ENCODE results near the gene CELSR3.

The CELSR3 gene

GRCh38 chr3:48696156-48696555 is 33.5 kb upstream of the CELSR3 start:
- DNase-seq (ENCODE audit: low read depth), result no peak
- no peak overlapping the region for H3K4me3 ChIP-seq (ENCODE audit: low read depth, low read length)
- TF ChIP-seq MAX (IDR thresholded peaks at IDR 0.05; ENCODE audit: low read depth, low read length) (no peak), POLR2A (IDR thresholded peaks at IDR 0.05; ENCODE audit: extremely low read depth, insufficient read length) (no peak), CTCF (IDR thresholded peaks at IDR 0.05; ENCODE audit: low read depth, low read length) (no peak), MYC (IDR thresholded peaks at IDR 0.05; ENCODE audit: low read depth, low read length) (no peak)

GRCh38 chr3:48695393-48695753 is 32.7 kb upstream of the CELSR3 start:
- TF ChIP-seq MAX (IDR thresholded peaks at IDR 0.05; ENCODE audit: low read depth, low read length) (no peak), POLR2A (IDR thresholded peaks at IDR 0.05; ENCODE audit: extremely low read depth, insufficient read length) (no peak), MYC (IDR thresholded peaks at IDR 0.05; ENCODE audit: low read depth, low read length) (no peak), CTCF (IDR thresholded peaks at IDR 0.05; ENCODE audit: low read depth, low read length) (no peak)
- no peak overlapping the region for H3K4me3 ChIP-seq (ENCODE audit: low read depth, low read length)
- no peak for DNase-seq (ENCODE audit: low read depth)

GRCh38 chr3:48694610-48695392 is 32.1 kb upstream of the CELSR3 start:
- H3K4me3 ChIP-seq (ENCODE audit: low read depth, low read length), result no peak overlapping the region
- TF ChIP-seq CTCF (IDR thresholded peaks at IDR 0.05; ENCODE audit: low read depth, low read length), result no peak
- no peak for TF ChIP-seq POLR2A (IDR thresholded peaks at IDR 0.05; ENCODE audit: extremely low read depth, insufficient read length)
- no peak for TF ChIP-seq MYC (IDR thresholded peaks at IDR 0.05; ENCODE audit: low read depth, low read length)
- TF ChIP-seq MAX (IDR thresholded peaks at IDR 0.05; ENCODE audit: low read depth, low read length), result no peak
- DNase-seq (ENCODE audit: low read depth), result no peak

- TF ChIP-seq CTCF (IDR thresholded peaks at IDR 0.05; ENCODE audit: low read depth, low read length) (no peak), MAX (IDR thresholded peaks at IDR 0.05; ENCODE audit: low read depth, low read length) (no peak), MYC (IDR thresholded peaks at IDR 0.05; ENCODE audit: low read depth, low read length) (no peak), POLR2A (IDR thresholded peaks at IDR 0.05; ENCODE audit: extremely low read depth, insufficient read length) (no peak)
- DNase-seq (ENCODE audit: low read depth), result no peak
- no peak overlapping the region for H3K4me3 ChIP-seq (ENCODE audit: low read depth, low read length)
Observed at GRCh38 chr3:48693826-48694225, 31.1 kb upstream of the CELSR3 start.

- no peak overlapping the region for H3K4me3 ChIP-seq (ENCODE audit: low read depth, low read length)
- DNase-seq (ENCODE audit: low read depth), result no peak
- TF ChIP-seq CTCF (IDR thresholded peaks at IDR 0.05; ENCODE audit: low read depth, low read length), result no peak
- TF ChIP-seq POLR2A (IDR thresholded peaks at IDR 0.05; ENCODE audit: extremely low read depth, insufficient read length), result no peak
- no peak for TF ChIP-seq MAX (IDR thresholded peaks at IDR 0.05; ENCODE audit: low read depth, low read length)
- no peak for TF ChIP-seq MYC (IDR thresholded peaks at IDR 0.05; ENCODE audit: low read depth, low read length)
Observed at GRCh38 chr3:48692551-48692950, 29.9 kb upstream of the CELSR3 start.

Data from NB4 (cell line).